Measurements from ENCODE around the gene HINT2. TPM values are rescaled to one million over a fixed set of nuclear protein-coding genes. Genes with fewer than 3 reads are reported as not detected.
A peak's percentile ranks its signal among the peaks of the same experiment; 100 is the strongest.

HINT2 gene
- total RNA-seq, 6 experiments from 2014 or later, result 23.3 to 35.3 (median 34.6) TPM

GRCh38 chr9:35832814-35833213 is 18.0 kb upstream of the HINT2 start:
- DNase-seq, result no peak
- H3K9me3 Mint-ChIP-seq, result no peaks in the 10 kb centered on the region
- H3K4me3 Mint-ChIP-seq, result no peak overlapping the region
- H3K27ac Mint-ChIP-seq, result no peak overlapping the region
- H3K27me3 Mint-ChIP-seq (ENCODE audit: insufficient read depth), result no peaks in the 10 kb centered on the region; the same call in none of the 2 replicates
- TF ChIP-seq, protein P1, sequence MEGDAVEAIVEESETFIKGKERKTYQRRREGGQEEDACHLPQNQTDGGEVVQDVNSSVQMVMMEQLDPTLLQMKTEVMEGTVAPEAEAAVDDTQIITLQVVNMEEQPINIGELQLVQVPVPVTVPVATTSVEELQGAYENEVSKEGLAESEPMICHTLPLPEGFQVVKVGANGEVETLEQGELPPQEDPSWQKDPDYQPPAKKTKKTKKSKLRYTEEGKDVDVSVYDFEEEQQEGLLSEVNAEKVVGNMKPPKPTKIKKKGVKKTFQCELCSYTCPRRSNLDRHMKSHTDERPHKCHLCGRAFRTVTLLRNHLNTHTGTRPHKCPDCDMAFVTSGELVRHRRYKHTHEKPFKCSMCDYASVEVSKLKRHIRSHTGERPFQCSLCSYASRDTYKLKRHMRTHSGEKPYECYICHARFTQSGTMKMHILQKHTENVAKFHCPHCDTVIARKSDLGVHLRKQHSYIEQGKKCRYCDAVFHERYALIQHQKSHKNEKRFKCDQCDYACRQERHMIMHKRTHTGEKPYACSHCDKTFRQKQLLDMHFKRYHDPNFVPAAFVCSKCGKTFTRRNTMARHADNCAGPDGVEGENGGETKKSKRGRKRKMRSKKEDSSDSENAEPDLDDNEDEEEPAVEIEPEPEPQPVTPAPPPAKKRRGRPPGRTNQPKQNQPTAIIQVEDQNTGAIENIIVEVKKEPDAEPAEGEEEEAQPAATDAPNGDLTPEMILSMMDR (IDR thresholded peaks at IDR 0.05), result no peak
- H3K4me1 Mint-ChIP-seq (ENCODE audit: low read depth), result peaks cover 47% of the 10 kb centered on the region
- no peaks in the 10 kb centered on the region; the same call in 1 of the 2 replicates for H3K36me3 Mint-ChIP-seq (ENCODE audit: low read depth)

- Mint-ChIP-seq H3K4me3 (no peak overlapping the region), H3K36me3 (ENCODE audit: low read depth) (no peaks in the 10 kb centered on the region)
These were observed 16.2 kb upstream of the HINT2 start for GRCh38 chr9:35831040-35831439.

DNA sequence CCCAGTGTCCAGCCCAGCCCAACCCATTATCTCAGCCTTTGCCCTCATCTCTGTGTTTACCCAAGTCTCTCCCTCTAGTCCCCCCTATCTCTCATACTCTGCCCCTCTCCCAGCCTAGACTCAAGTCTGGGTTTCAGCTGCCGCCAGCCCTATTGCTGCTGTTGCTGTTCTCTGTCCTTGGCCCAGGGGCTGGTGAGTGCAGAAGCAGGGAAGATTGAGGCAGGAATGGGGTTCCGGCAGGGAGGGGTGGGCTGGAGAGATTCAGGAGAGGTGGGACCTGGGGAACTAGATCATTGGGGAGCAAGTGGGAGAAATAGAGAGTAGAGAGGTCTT is 14.9 kb upstream of the HINT2 start:
- Mint-ChIP-seq H3K4me3 (peak overlapping the region; percentile 89), H3K4me1 (ENCODE audit: low read depth) (peaks cover 67% of the 10 kb centered on the region), H3K27me3 (ENCODE audit: insufficient read depth) (no peaks in the 10 kb centered on the region; the same call in 1 of the 2 replicates), H3K27ac (peak overlapping the region; percentile 81), H3K9me3 (no peaks in the 10 kb centered on the region), H3K36me3 (ENCODE audit: low read depth) (no peaks in the 10 kb centered on the region)
- TF ChIP-seq, protein P1 (IDR thresholded peaks at IDR 0.05), result no peak
- no peak for DNase-seq

More at GRCh38 chr9:35831040-35831439, 16.2 kb upstream of the HINT2 start:
- H3K4me1 Mint-ChIP-seq (ENCODE audit: low read depth), result peaks cover 65% of the 10 kb centered on the region
- no peaks in the 10 kb centered on the region for H3K9me3 Mint-ChIP-seq
- H3K27me3 Mint-ChIP-seq (ENCODE audit: insufficient read depth), result no peaks in the 10 kb centered on the region; the same call in none of the 2 replicates
- TF ChIP-seq, protein P1 (IDR thresholded peaks at IDR 0.05), result no peak
- H3K27ac Mint-ChIP-seq, result no peak overlapping the region
- DNase-seq, result no peak

- H3K27ac Mint-ChIP-seq, result peak within 1 kb of the TSS; percentile 85
- H3K9me3 Mint-ChIP-seq, result no peaks in the 10 kb centered on the region
- H3K4me3 Mint-ChIP-seq, result peak within 1 kb of the TSS; percentile 93
- H3K4me1 Mint-ChIP-seq (ENCODE audit: low read depth), result peaks cover 62% of the 10 kb centered on the region
- TF ChIP-seq, protein P1 (IDR thresholded peaks at IDR 0.05), result no peak
- DNase-seq, result peak; percentile 79
- H3K36me3 Mint-ChIP-seq (ENCODE audit: low read depth), result no peaks in the 10 kb centered on the region
- no peaks in the 10 kb centered on the region; the same call in 1 of the 2 replicates for H3K27me3 Mint-ChIP-seq (ENCODE audit: insufficient read depth)
These were observed 14.4 kb upstream of the HINT2 start, which contains the start of gene TMEM8B for GRCh38 chr9:35829084-35829763. Gene TMEM8B, plus strand, starts transcription at chr9:35829228. Its CDS starts 220 bp downstream, at chr9:35829448.

DNA sequence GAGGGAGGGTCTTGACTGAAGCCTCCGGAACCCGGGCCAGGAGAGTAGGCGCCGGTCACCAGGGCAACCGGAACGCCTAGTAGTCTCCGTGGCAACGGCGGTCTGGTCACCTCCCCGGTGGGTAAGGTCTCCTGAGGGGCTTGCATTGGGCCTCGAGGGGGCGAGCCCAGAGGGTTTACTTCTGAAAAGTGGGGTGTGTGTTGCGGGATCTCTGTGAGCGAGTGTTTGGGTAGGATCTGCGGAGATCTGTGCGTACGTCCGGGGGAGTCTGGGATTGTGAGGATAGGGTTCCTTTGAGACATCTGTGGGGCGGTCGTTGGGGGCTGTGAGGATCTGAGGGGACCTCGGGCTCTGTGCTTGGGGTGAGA is 13.9 kb upstream of the HINT2 start, which contains the start of gene FAM221B:
FAM221B (minus strand) TSS at position 17 of the 368 bp plus-strand sequence. CDS start 2,571 bp downstream, outside the sequence.
- no peaks in the 10 kb centered on the region for H3K36me3 Mint-ChIP-seq (ENCODE audit: low read depth)
- TF ChIP-seq, protein P1 (IDR thresholded peaks at IDR 0.05), result no peak
- DNase-seq, result no peak
- no peaks in the 10 kb centered on the region for H3K9me3 Mint-ChIP-seq
- H3K27ac Mint-ChIP-seq, result peak within 1 kb of the TSS; percentile 85
- H3K4me3 Mint-ChIP-seq, result peak within 1 kb of the TSS; percentile 93
- H3K4me1 Mint-ChIP-seq (ENCODE audit: low read depth), result peaks cover 58% of the 10 kb centered on the region
- no peaks in the 10 kb centered on the region; the same call in 1 of the 2 replicates for H3K27me3 Mint-ChIP-seq (ENCODE audit: insufficient read depth)

Measured in HFFc6 (cell line).